ENCODE measurements around the gene FRMD4A. TPM values are rescaled to one million over a fixed set of nuclear protein-coding genes. Genes with fewer than 3 reads are reported as not detected.

FRMD4A gene
- total RNA-seq, 1 experiment from 2014 or later: 19.6 TPM

- H3K18ac ChIP-seq (ENCODE audit: insufficient read length, low read depth, low read length): no peak overlapping the region
- H2BK120ac ChIP-seq (ENCODE audit: low read depth, low read length, poor library complexity, severe bottlenecking): no peak overlapping the region
- Mint-ChIP-seq H3K36me3 (ENCODE audit: insufficient read depth in 1 of 3, low read depth in 3 of 3) (peaks cover 0 to 23% (median 4%) of the 10 kb centered on the region in 3 experiments; a peak in 4 of 7 replicates), H3K4me1 (peaks cover 33 to 34% of the 10 kb centered on the region in 2 experiments), H3K4me3 (no peak overlapping the region), H3K27me3 (ENCODE audit: low read depth) (no peaks in the 10 kb centered on the region; the same call in 1 of the 2 replicates), H3K9me3 (no peaks in the 10 kb centered on the region), H3K27ac (peak overlapping the region in 2 of 3 experiments; percentile 61 to 92; a peak in 5 of 7 replicates)
- no peaks in the 10 kb centered on the region for H3K79me1 ChIP-seq (ENCODE audit: insufficient read depth, low read depth, low read length, poor library complexity, severe bottlenecking)
- TF ChIP-seq, protein P1, sequence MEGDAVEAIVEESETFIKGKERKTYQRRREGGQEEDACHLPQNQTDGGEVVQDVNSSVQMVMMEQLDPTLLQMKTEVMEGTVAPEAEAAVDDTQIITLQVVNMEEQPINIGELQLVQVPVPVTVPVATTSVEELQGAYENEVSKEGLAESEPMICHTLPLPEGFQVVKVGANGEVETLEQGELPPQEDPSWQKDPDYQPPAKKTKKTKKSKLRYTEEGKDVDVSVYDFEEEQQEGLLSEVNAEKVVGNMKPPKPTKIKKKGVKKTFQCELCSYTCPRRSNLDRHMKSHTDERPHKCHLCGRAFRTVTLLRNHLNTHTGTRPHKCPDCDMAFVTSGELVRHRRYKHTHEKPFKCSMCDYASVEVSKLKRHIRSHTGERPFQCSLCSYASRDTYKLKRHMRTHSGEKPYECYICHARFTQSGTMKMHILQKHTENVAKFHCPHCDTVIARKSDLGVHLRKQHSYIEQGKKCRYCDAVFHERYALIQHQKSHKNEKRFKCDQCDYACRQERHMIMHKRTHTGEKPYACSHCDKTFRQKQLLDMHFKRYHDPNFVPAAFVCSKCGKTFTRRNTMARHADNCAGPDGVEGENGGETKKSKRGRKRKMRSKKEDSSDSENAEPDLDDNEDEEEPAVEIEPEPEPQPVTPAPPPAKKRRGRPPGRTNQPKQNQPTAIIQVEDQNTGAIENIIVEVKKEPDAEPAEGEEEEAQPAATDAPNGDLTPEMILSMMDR (conservative IDR thresholded peaks at IDR 0.05): no peak
- H3K23ac ChIP-seq (ENCODE audit: insufficient read length, low read depth, low read length): no peak overlapping the region
- H3K23me2 ChIP-seq (ENCODE audit: insufficient read length, low read depth, low read length, poor library complexity, severe bottlenecking): no peaks in the 10 kb centered on the region
- H2BK5ac ChIP-seq (ENCODE audit: insufficient read length, low read length): no peak overlapping the region
- H3K4me2 ChIP-seq (ENCODE audit: insufficient read depth, insufficient read length, low read length): no peak overlapping the region
- H2BK15ac ChIP-seq (ENCODE audit: low read depth, low read length): no peak overlapping the region
- no peak for DNase-seq
- H3K56ac ChIP-seq (ENCODE audit: insufficient read length, low read depth, low read length): no peak overlapping the region
- no peaks in the 10 kb centered on the region for H3K79me2 ChIP-seq (ENCODE audit: insufficient read depth, low read length)
- no peak overlapping the region for H4K5ac ChIP-seq (ENCODE audit: insufficient read length, low read depth, low read length)
- H4K91ac ChIP-seq (ENCODE audit: insufficient read length, low read depth, low read length): no peak overlapping the region
- no CpG with 5 or more reads among the region's 11 CpGs for WGBS (ENCODE audit: extremely low coverage, insufficient read length, low lambda C conversion rate)
- H4K20me1 ChIP-seq (ENCODE audit: control insufficient read depth, insufficient read depth, insufficient read length): peaks cover 2% of the 10 kb centered on the region
- no peak overlapping the region for H3K14ac ChIP-seq (ENCODE audit: insufficient read depth, low read length)
- H3K27me3 ChIP-seq (ENCODE audit: insufficient read depth, low read length): no peaks in the 10 kb centered on the region
- H3K9ac ChIP-seq (ENCODE audit: extremely low read depth, insufficient read length, low read length): no peak overlapping the region
- no peak overlapping the region for H3T11ph ChIP-seq (ENCODE audit: low read length)
- H2AK5ac ChIP-seq (ENCODE audit: insufficient read length, low read length): no peak overlapping the region
- H2BK20ac ChIP-seq (ENCODE audit: low read depth, low read length, poor library complexity, severe bottlenecking): no peak overlapping the region
- no peaks in the 10 kb centered on the region for H3K9me3 ChIP-seq (ENCODE audit: control insufficient read depth, low read depth, low read length)
- no peak overlapping the region for H2BK12ac ChIP-seq (ENCODE audit: insufficient read length, low read depth, low read length)
- no peak overlapping the region for H3K27ac ChIP-seq (ENCODE audit: insufficient read length, low read depth, low read length)
- H2AFZ ChIP-seq (ENCODE audit: low read length): no peak overlapping the region
- H3K4ac ChIP-seq (ENCODE audit: low read depth, low read length): no peak overlapping the region
- no peaks in the 10 kb centered on the region for H3K4me1 ChIP-seq (ENCODE audit: insufficient read depth, low read length)
- H4K8ac ChIP-seq (replicated peaks; ENCODE audit: insufficient read length, low read depth, low read length): no peak overlapping the region
Observed at GRCh38 chr10:13729586-13730305, 601.0 kb downstream of the FRMD4A start.

Data from H9 (cell line).